HCT116 (cell line): ENCODE measurements around the gene SLC35F3. TPM values are rescaled to one million over a fixed set of nuclear protein-coding genes. Genes with fewer than 3 reads are reported as not detected.

Source experiments
- ATAC-seq: fragments of 200-7000 bp; cut with Tn5 transposase; 2 replicates; pipeline ENCODE4 v1.9.1; 2020; ENCODE audit warnings: mild to moderate bottlenecking, moderate library complexity
- BruUV-seq: library from RNA; stranded (reverse); fragments of 400-500 nt; replicated peaks from 2 replicates; lab custom pipeline; 2021; lab: Mats Ljungman, UMichigan
- CTCF ChIA-PET: fragments of 300-600 bp; sonication (Branson Sonifier 250); formaldehyde crosslinking; loops from one replicate; lab custom pipeline; 2021; ENCODE audit warnings: antibody characterized with exemption; lab: Charles Lee
- POLR2A ChIA-PET: fragments of 300-600, 350-600 bp; sonication (Branson Sonifier 250); formaldehyde crosslinking; loops from one replicate; lab custom pipeline; 2021; ENCODE audit warnings: antibody characterized with exemption; lab: Charles Lee
- RAD21 ChIA-PET, 2 experiments: fragments of 300-600 bp; sonication (Branson Sonifier 250); formaldehyde crosslinking; loops; one replicate each; lab custom pipeline; 2023; ENCODE audit warnings: low total read pairs in 2 of 2; ENCODE audit not compliant: uncharacterized antibody in 2 of 2, unreplicated experiment in 2 of 2, low non-redundant PET in 1 of 2; lab: Charles Lee
- DNase-seq: peaks from one replicate; pipeline ENCODE4 v3.0.0-alpha.2; 2010; ENCODE audit warnings: low read depth, low spot score
- H2AFZ ChIP-seq: fragments of 200-600 bp; shearing (Covaris generic), sonication (generic); 2 replicates; pipeline ENCODE4 v1.6.1; 2017; ENCODE audit warnings: low read depth, mixed run types, mixed read lengths, antibody characterized with exemption, low read length; ENCODE audit not compliant: poor library complexity, severe bottlenecking
- H3K27ac ChIP-seq: 2 replicates; pipeline ENCODE4 v1.5.1; 2012; ENCODE audit warnings: low read depth, low read length
- H3K27me3 ChIP-seq: fragments of 200-600 bp; sonication (generic); 2 replicates; pipeline ENCODE4 v1.6.1; 2016; ENCODE audit warnings: mixed run types, low read length, mixed read lengths; ENCODE audit not compliant: insufficient read depth
- H3K36me3 ChIP-seq, 2 experiments: fragments of 200-500 bp in 1 of 2; fragments of 200-600 bp in 1 of 2; sonication (Bioruptor generic) in 1 of 2; sonication (generic) in 1 of 2; 2 replicates each; pipeline versions ENCODE4 v1.5.1 to v1.6.1; 2014 to 2016; ENCODE audit warnings: low read length in 2 of 2, inconsistent platforms in 1 of 2, mixed read lengths in 1 of 2, mixed run types in 1 of 2; ENCODE audit not compliant: insufficient read depth in 2 of 2, control insufficient read depth in 1 of 2
- H3K4me1 ChIP-seq, 2 experiments: fragments of 200-600 bp in 1 of 2; sonication (generic) in 1 of 2; 2 replicates each; pipeline versions ENCODE4 v1.5.1 to v1.6.1; 2012 to 2017; ENCODE audit warnings: low read length in 2 of 2, inconsistent platforms in 1 of 2, mild to moderate bottlenecking in 1 of 2, mixed read lengths in 1 of 2, mixed run types in 1 of 2, moderate library complexity in 1 of 2; ENCODE audit not compliant: insufficient read depth in 2 of 2, control insufficient read depth in 1 of 2
- H3K4me2 ChIP-seq: fragments of 200-600 bp; sonication (generic); 2 replicates; pipeline ENCODE4 v1.6.1; 2017; ENCODE audit warnings: mixed run types, low read length, mixed read lengths
- H3K4me3 ChIP-seq, 2 experiments: fragments of 200-600 bp in 1 of 2; sonication (generic) in 1 of 2; replicated peaks in 1 of 2; 2 replicates each; pipeline ENCODE4 v1.5.1; 2011 to 2016; ENCODE audit warnings: low read length in 2 of 2, control low read depth in 1 of 2, low read depth in 1 of 2, mild to moderate bottlenecking in 1 of 2, mixed read lengths in 1 of 2, mixed run types in 1 of 2
- H3K79me2 ChIP-seq: fragments of 200-600 bp; sonication (generic); 2 replicates; pipeline ENCODE4 v1.6.1; 2017; ENCODE audit warnings: mild to moderate bottlenecking, mixed run types, low read length, moderate library complexity, mixed read lengths; ENCODE audit not compliant: insufficient read depth
- H3K9ac ChIP-seq: fragments of 200-600 bp; sonication (generic); 2 replicates; pipeline ENCODE4 v1.6.1; 2016; ENCODE audit warnings: low read length, mixed read lengths
- H3K9me2 ChIP-seq: fragments of 200-600 bp; sonication (generic), shearing (Covaris generic); 2 replicates; pipeline ENCODE4 v1.6.1; 2017; ENCODE audit warnings: mixed run types, mild to moderate bottlenecking, moderate library complexity; ENCODE audit not compliant: insufficient read depth
- H3K9me3 ChIP-seq, 2 experiments: fragments of 200-500 bp in 1 of 2; fragments of 200-600 bp in 1 of 2; sonication (Bioruptor generic) in 1 of 2; sonication (generic) in 1 of 2; 2 replicates each; pipeline ENCODE4 v1.6.1; 2014 to 2017; ENCODE audit warnings: low read length in 2 of 2, mixed read lengths in 2 of 2, inconsistent platforms in 1 of 2, low read depth in 1 of 2, mild to moderate bottlenecking in 1 of 2, mixed run types in 1 of 2, moderate library complexity in 1 of 2; ENCODE audit not compliant: control insufficient read depth in 1 of 2, insufficient read depth in 1 of 2
- H4K20me1 ChIP-seq: fragments of 200-600 bp; sonication (generic), shearing (Covaris generic); 2 replicates; pipeline ENCODE4 v1.6.1; 2017; ENCODE audit warnings: mixed run types, mild to moderate bottlenecking, moderate library complexity; ENCODE audit not compliant: insufficient read depth
- ELF1 ChIP-seq: IDR thresholded peaks from 2 replicates; pipeline ENCODE4 v1.6.1; 2012; ENCODE audit warnings: low read depth, borderline replicate concordance
- REST ChIP-seq: IDR thresholded peaks from 2 replicates; pipeline ENCODE4 v1.6.1; 2012; ENCODE audit warnings: low read depth
- ZFX ChIP-seq: fragments of 450-650 bp; IDR thresholded peaks from 2 replicates; pipeline ENCODE4 v1.6.1; 2017
- intact Hi-C: fragments of 100-400 bp; cut with micrococcal nuclease; formaldehyde crosslinking; loops from 2 replicates; pipeline ENCODE4 v1.10.0; 2022
- total RNA-seq: library from RNA; stranded (reverse); gene quantifications from one replicate; pipeline ENCODE4 v1.2.1, GENCODE V29; 2021; ENCODE audit not compliant: unreplicated experiment
- TF ChIP-seq, protein P1 (sequence below): IDR thresholded peaks from 2 replicates; pipeline ENCODE4 v1.6.1; 2012

The SLC35F3 gene
- total RNA-seq, 1 experiment from 2014 or later = 6.4 TPM

- TF ChIP-seq REST = no peak
- no peak for TF ChIP-seq ZFX
- no peak for TF ChIP-seq ELF1
- TF ChIP-seq, protein P1, sequence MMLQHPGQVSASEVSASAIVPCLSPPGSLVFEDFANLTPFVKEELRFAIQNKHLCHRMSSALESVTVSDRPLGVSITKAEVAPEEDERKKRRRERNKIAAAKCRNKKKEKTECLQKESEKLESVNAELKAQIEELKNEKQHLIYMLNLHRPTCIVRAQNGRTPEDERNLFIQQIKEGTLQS = no peak
Observed at GRCh38 chr1:234102583-234102982, 198.1 kb downstream of the SLC35F3 start (continued).

DNA sequence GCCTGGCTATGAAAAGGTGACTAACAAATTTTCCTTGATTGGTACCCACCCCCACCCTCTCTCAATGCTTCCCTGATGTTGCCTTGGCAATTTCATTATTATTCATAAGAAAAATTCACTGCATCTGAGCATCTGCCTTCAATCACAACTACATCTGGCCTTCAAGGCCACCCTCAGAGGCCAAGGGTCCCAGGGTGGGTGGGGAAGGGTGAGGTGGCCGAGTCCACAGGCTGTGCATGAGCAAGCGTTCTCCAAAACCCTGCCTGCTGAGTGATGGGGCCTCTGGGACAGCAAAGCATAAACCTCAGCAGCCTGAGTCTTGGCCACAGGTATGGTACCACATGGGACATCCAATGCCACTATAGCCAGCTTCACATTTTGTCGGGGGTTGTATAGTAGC, 198.7 kb downstream of the SLC35F3 start:
- CTCF ChIA-PET = no interaction called here
- intact Hi-C loops = no loop called here
- Histone ChIP-seq H4K20me1 (no peaks in the 10 kb centered on the region), H3K4me3 (no peak overlapping the region), H3K27me3 (no peaks in the 10 kb centered on the region), H3K4me1 (no peaks in the 10 kb centered on the region), H2AFZ (no peak overlapping the region), H3K9ac (no peak overlapping the region), H3K4me2 (no peak overlapping the region), H3K27ac (no peak overlapping the region), H3K79me2 (no peaks in the 10 kb centered on the region; the same call in 1 of the 2 replicates), H3K9me3 (no peaks in the 10 kb centered on the region), H3K36me3 (no peaks in the 10 kb centered on the region), H3K9me2 (no peaks in the 10 kb centered on the region)
- DNase-seq (no peak), ATAC-seq (no peak)
- RAD21 ChIA-PET = interaction anchor here in 1 of 2 experiments (0.6 kb wide), 1 partner anchor 657 kb away, joined by 3 read pairs; no protein-coding TSS in a partner anchor
- POLR2A ChIA-PET = no interaction called here
- no peak for TF ChIP-seq ZFX
- no TSS peak for BruUV-seq
